ENCODE results near the gene RTRAF. TPM values are rescaled to one million over a fixed set of nuclear protein-coding genes. Genes with fewer than 3 reads are reported as not detected.

Gene RTRAF
- total and polyA plus RNA-seq, 2 donors (not counting 1 experiment from before 2014, with no cell fraction given) = 147 to 222 TPM

GRCh38 chr14:52032204-52032801, 43.0 kb downstream of the RTRAF start:
- no peak overlapping the region for H2AFZ ChIP-seq (ENCODE audit: low read length)
- H3K4me1 ChIP-seq (ENCODE audit: control insufficient read depth, extremely low read depth, insufficient read depth, low read length) = peaks cover 26% of the 10 kb centered on the region
- H3K9ac ChIP-seq (ENCODE audit: insufficient read depth, low read length) = no peak overlapping the region
- H3K4me2 ChIP-seq (ENCODE audit: extremely low read depth, insufficient read depth, low read length) = peak overlapping the region; percentile 62
- H3K79me2 ChIP-seq (ENCODE audit: control insufficient read depth, insufficient read depth, low read length) = peaks cover 30% of the 10 kb centered on the region
- H4K20me1 ChIP-seq (ENCODE audit: control insufficient read depth, extremely low read depth, insufficient read depth, low read length) = no peaks in the 10 kb centered on the region
- H3K27ac ChIP-seq (ENCODE audit: insufficient read depth, low read length) = peak overlapping the region; percentile 70
- H3K36me3 ChIP-seq (ENCODE audit: control insufficient read depth, insufficient read depth, low read length) = peaks cover 15% of the 10 kb centered on the region
- DNase-seq (ENCODE audit: low read depth in 2 of 2) = peak in 1 of 2 donors; percentile 83
- no peaks in the 10 kb centered on the region for H3K9me3 ChIP-seq (ENCODE audit: control insufficient read depth, insufficient read depth, low read depth, low read length)
- H3K27me3 ChIP-seq (ENCODE audit: control insufficient read depth, insufficient read depth, low read length) = no peaks in the 10 kb centered on the region
- no peak overlapping the region for H3K4me3 ChIP-seq (replicated peaks in 1 of 4; ENCODE audit: control extremely low read depth in 1 of 4, insufficient read depth in 1 of 4, low read depth in 3 of 4, low read length in 4 of 4)
- TF ChIP-seq CTCF (conservative IDR thresholded peaks at IDR 0.05 in 1 of 2, IDR thresholded peaks at IDR 0.05 in 1 of 2; ENCODE audit: low read depth in 1 of 2, low read length in 2 of 2) (no peak), EZH2 (IDR thresholded peaks at IDR 0.05; ENCODE audit: low read length, missing control alignments) (no peak)

- no peaks in the 10 kb centered on the region for H4K20me1 ChIP-seq (ENCODE audit: control insufficient read depth, extremely low read depth, insufficient read depth, low read length)
- H3K36me3 ChIP-seq (ENCODE audit: control insufficient read depth, insufficient read depth, low read length) = peaks cover 12% of the 10 kb centered on the region
- H3K9ac ChIP-seq (ENCODE audit: insufficient read depth, low read length) = no peak overlapping the region
- H3K27ac ChIP-seq (ENCODE audit: insufficient read depth, low read length) = peak overlapping the region; percentile 70
- peak overlapping the region in 1 of 4 experiments; percentile 11 for H3K4me3 ChIP-seq (replicated peaks in 1 of 4; ENCODE audit: control extremely low read depth in 1 of 4, insufficient read depth in 1 of 4, low read depth in 3 of 4, low read length in 4 of 4)
- no peaks in the 10 kb centered on the region for H3K27me3 ChIP-seq (ENCODE audit: control insufficient read depth, insufficient read depth, low read length)
- peaks cover 31% of the 10 kb centered on the region for H3K79me2 ChIP-seq (ENCODE audit: control insufficient read depth, insufficient read depth, low read length)
- no peaks in the 10 kb centered on the region for H3K9me3 ChIP-seq (ENCODE audit: control insufficient read depth, insufficient read depth, low read depth, low read length)
- peak overlapping the region; percentile 62 for H3K4me2 ChIP-seq (ENCODE audit: extremely low read depth, insufficient read depth, low read length)
- TF ChIP-seq CTCF (conservative IDR thresholded peaks at IDR 0.05 in 1 of 2, IDR thresholded peaks at IDR 0.05 in 1 of 2; ENCODE audit: low read depth in 1 of 2, low read length in 2 of 2) = no peak
- no peak for TF ChIP-seq EZH2 (IDR thresholded peaks at IDR 0.05; ENCODE audit: low read length, missing control alignments)
- no peak overlapping the region for H2AFZ ChIP-seq (ENCODE audit: low read length)
- H3K4me1 ChIP-seq (ENCODE audit: control insufficient read depth, extremely low read depth, insufficient read depth, low read length) = peaks cover 26% of the 10 kb centered on the region
- DNase-seq (ENCODE audit: low read depth in 2 of 2) = peak in 1 of 2 donors; percentile 68
Observed at GRCh38 chr14:52033101-52033642, 43.8 kb downstream of the RTRAF start.

- peaks cover 16% of the 10 kb centered on the region for H3K4me1 ChIP-seq (ENCODE audit: control insufficient read depth, extremely low read depth, insufficient read depth, low read length)
- no peak for DNase-seq (ENCODE audit: low read depth in 2 of 2)
- no peaks in the 10 kb centered on the region for H3K27me3 ChIP-seq (ENCODE audit: control insufficient read depth, insufficient read depth, low read length)
- peaks cover 21% of the 10 kb centered on the region for H3K36me3 ChIP-seq (ENCODE audit: control insufficient read depth, insufficient read depth, low read length)
- H2AFZ ChIP-seq (ENCODE audit: low read length) = no peak overlapping the region
- no peaks in the 10 kb centered on the region for H4K20me1 ChIP-seq (ENCODE audit: control insufficient read depth, extremely low read depth, insufficient read depth, low read length)
- no peak for TF ChIP-seq EZH2 (IDR thresholded peaks at IDR 0.05; ENCODE audit: low read length, missing control alignments)
- TF ChIP-seq CTCF (conservative IDR thresholded peaks at IDR 0.05 in 1 of 2, IDR thresholded peaks at IDR 0.05 in 1 of 2; ENCODE audit: low read depth in 1 of 2, low read length in 2 of 2) = no peak
- no peak overlapping the region for H3K4me3 ChIP-seq (replicated peaks in 1 of 4; ENCODE audit: control extremely low read depth in 1 of 4, insufficient read depth in 1 of 4, low read depth in 3 of 4, low read length in 4 of 4)
- H3K9ac ChIP-seq (ENCODE audit: insufficient read depth, low read length) = no peak overlapping the region
- no peaks in the 10 kb centered on the region for H3K9me3 ChIP-seq (ENCODE audit: control insufficient read depth, insufficient read depth, low read depth, low read length)
- H3K79me2 ChIP-seq (ENCODE audit: control insufficient read depth, insufficient read depth, low read length) = peaks cover 48% of the 10 kb centered on the region
- no peak overlapping the region for H3K4me2 ChIP-seq (ENCODE audit: extremely low read depth, insufficient read depth, low read length)
- no peak overlapping the region for H3K27ac ChIP-seq (ENCODE audit: insufficient read depth, low read length)
Observed at GRCh38 chr14:52039124-52039815, 49.9 kb downstream of the RTRAF start.

Measured in fibroblast of lung (primary cell).